H1 (cell line): ENCODE results near the gene CSNK1A1. TPM values are rescaled to one million over a fixed set of nuclear protein-coding genes. Genes with fewer than 3 reads are reported as not detected.

Experiments used
- CTCF ChIA-PET: fragments of 300-600 bp; sonication (Branson Sonifier 250); formaldehyde crosslinking; loops from one replicate; lab custom pipeline; 2021; ENCODE audit not compliant: partially characterized antibody; lab: Charles Lee
- POLR2A ChIA-PET: fragments of 300-600 bp; sonication (Branson Sonifier 250); formaldehyde crosslinking; loops from one replicate; lab custom pipeline; 2021; ENCODE audit warnings: inconsistent platforms; ENCODE audit not compliant: partially characterized antibody; lab: Charles Lee
- DNase-seq, 2 experiments: peaks; one replicate each; pipeline versions ENCODE4 v3.0.0 to v3.0.0-alpha.2; 2010 to 2022; ENCODE audit warnings: low spot score in 2 of 2, low read depth in 1 of 2, mixed read lengths in 1 of 2
- FAIRE-seq: peaks from 2 replicates; lab custom pipeline; 2011; peaks lifted over from hg19 to GRCh38; lab: Jason Lieb, UNC
- H2AFZ ChIP-seq: 2 replicates; pipeline ENCODE4 v1.8.1; 2012; ENCODE audit warnings: low read length, inconsistent platforms
- H2AK5ac ChIP-seq: 2 replicates; pipeline ENCODE4 v1.6.1; 2013; ENCODE audit warnings: low read depth, low read length
- H2BK120ac ChIP-seq: replicated peaks from 2 replicates; pipeline ENCODE3; 2013; ENCODE audit warnings: low read depth, low read length, inconsistent platforms
- H2BK12ac ChIP-seq: 2 replicates; pipeline ENCODE4 v1.6.1; 2013; ENCODE audit warnings: low read depth, low read length
- H2BK15ac ChIP-seq: 2 replicates; pipeline ENCODE4 v1.6.1; 2013; ENCODE audit warnings: low read length
- H2BK20ac ChIP-seq: 2 replicates; pipeline ENCODE4 v1.6.1; 2013; ENCODE audit warnings: low read length
- H2BK5ac ChIP-seq: 2 replicates; pipeline ENCODE4 v1.6.1; 2013; ENCODE audit warnings: low read depth, low read length
- H3K14ac ChIP-seq: 2 replicates; pipeline ENCODE4 v1.6.1; 2013; ENCODE audit warnings: inconsistent platforms; ENCODE audit not compliant: insufficient read length
- H3K18ac ChIP-seq: 2 replicates; pipeline ENCODE4 v1.6.1; 2013; ENCODE audit warnings: low read length; ENCODE audit errors: extremely low read depth
- H3K23ac ChIP-seq: 2 replicates; pipeline ENCODE4 v1.6.1; 2013; ENCODE audit warnings: inconsistent platforms; ENCODE audit not compliant: insufficient read length
- H3K23me2 ChIP-seq: 2 replicates; pipeline ENCODE4 v1.6.1; 2013; ENCODE audit warnings: low read depth, low read length
- H3K27ac ChIP-seq: 2 replicates; pipeline ENCODE4 v1.6.1; 2011; ENCODE audit warnings: low read depth, low read length, inconsistent platforms
- H3K27me3 ChIP-seq, 4 experiments: replicated peaks in 1 of 4; 1 replicate in 1 of 4; 2 replicates in 3 of 4; pipeline versions ENCODE4 v1.6.1 to v1.8.1; 2011 to 2013; ENCODE audit warnings: low read length in 3 of 4, mild to moderate bottlenecking in 3 of 4, inconsistent platforms in 2 of 4, mixed read lengths in 2 of 4, moderate library complexity in 1 of 4; ENCODE audit not compliant: control insufficient read depth in 3 of 4, insufficient read depth in 3 of 4; ENCODE audit errors: extremely low read depth in 1 of 4
- H3K36me3 ChIP-seq, 4 experiments: 2 replicates each; pipeline versions ENCODE4 v1.6.1 to v1.8.1; 2011 to 2013; ENCODE audit warnings: mild to moderate bottlenecking in 4 of 4, low read length in 3 of 4, moderate library complexity in 2 of 4, control low read depth in 1 of 4, inconsistent platforms in 1 of 4; ENCODE audit not compliant: insufficient read depth in 4 of 4, control insufficient read depth in 2 of 4
- H3K4ac ChIP-seq: replicated peaks from 2 replicates; pipeline ENCODE3; 2013; ENCODE audit warnings: low read length, low read depth, mixed read lengths, inconsistent platforms; ENCODE audit not compliant: insufficient read length
- H3K4me1 ChIP-seq, 4 experiments: replicated peaks in 1 of 4; 1 replicate in 1 of 4; 2 replicates in 3 of 4; pipeline versions ENCODE4 v1.6.1 to v1.8.1; 2011 to 2013; ENCODE audit warnings: low read length in 3 of 4, inconsistent platforms in 2 of 4, mixed read lengths in 1 of 4; ENCODE audit not compliant: insufficient read depth in 4 of 4, control insufficient read depth in 3 of 4
- H3K4me2 ChIP-seq, 2 experiments: 2 replicates each; pipeline versions ENCODE4 v1.6.1 to v1.8.1; 2011 to 2013; ENCODE audit warnings: low read depth in 2 of 2, low read length in 2 of 2, control low read depth in 1 of 2, inconsistent platforms in 1 of 2, mild to moderate bottlenecking in 1 of 2; ENCODE audit not compliant: insufficient read depth in 1 of 2
- H3K4me3 ChIP-seq, 4 experiments: fragments of 200-600, 300-600 bp in 1 of 4; sonication (generic), shearing (Covaris generic), sonication (Bioruptor Twin) in 1 of 4; 2 replicates each; pipeline versions ENCODE4 v1.5.1 to v1.8.1; 2011 to 2016; ENCODE audit warnings: low read length in 4 of 4, low read depth in 3 of 4, control low read depth in 2 of 4, inconsistent platforms in 2 of 4, mild to moderate bottlenecking in 2 of 4, mixed read lengths in 1 of 4, moderate library complexity in 1 of 4; ENCODE audit not compliant: insufficient read depth in 2 of 4; ENCODE audit errors: extremely low read depth in 1 of 4
- H3K56ac ChIP-seq: replicated peaks from 2 replicates; pipeline ENCODE3; 2013; ENCODE audit warnings: low read depth, mild to moderate bottlenecking, mixed read lengths, low read length, inconsistent platforms; ENCODE audit not compliant: insufficient read length
- H3K79me1 ChIP-seq: 2 replicates; pipeline ENCODE4 v1.6.1; 2013; ENCODE audit warnings: low read depth, low read length, control low read depth
- H3K79me2 ChIP-seq, 2 experiments: 2 replicates each; pipeline versions ENCODE4 v1.6.1 to v1.8.1; 2012 to 2013; ENCODE audit warnings: low read length in 2 of 2, mild to moderate bottlenecking in 2 of 2, inconsistent platforms in 1 of 2; ENCODE audit not compliant: insufficient read depth in 2 of 2, control insufficient read depth in 1 of 2
- H3K9ac ChIP-seq, 4 experiments: replicated peaks in 1 of 4; 1 replicate in 1 of 4; 2 replicates in 3 of 4; pipeline versions ENCODE4 v1.6.1 to v1.8.1; 2011 to 2013; ENCODE audit warnings: low read depth in 3 of 4, low read length in 3 of 4, control low read depth in 2 of 4, mild to moderate bottlenecking in 2 of 4, moderate library complexity in 2 of 4, inconsistent platforms in 1 of 4; ENCODE audit errors: extremely low read depth in 1 of 4
- H3K9me3 ChIP-seq, 2 experiments: 2 replicates each; pipeline versions ENCODE4 v1.6.1 to v1.8.1; 2012 to 2013; ENCODE audit warnings: mild to moderate bottlenecking in 2 of 2, moderate library complexity in 2 of 2, control low read depth in 1 of 2, inconsistent platforms in 1 of 2, low read depth in 1 of 2, low read length in 1 of 2, mixed read lengths in 1 of 2; ENCODE audit not compliant: insufficient read depth in 2 of 2
- H4K20me1 ChIP-seq, 2 experiments: replicated peaks in 1 of 2; 2 replicates each; pipeline versions ENCODE3 to v1.8.1; 2011 to 2013; ENCODE audit warnings: inconsistent platforms in 2 of 2, low read length in 2 of 2, mild to moderate bottlenecking in 1 of 2; ENCODE audit not compliant: insufficient read depth in 2 of 2, control insufficient read depth in 1 of 2
- H4K5ac ChIP-seq: 2 replicates; pipeline ENCODE4 v1.6.1; 2013; ENCODE audit warnings: low read length, low read depth, mixed read lengths, inconsistent platforms; ENCODE audit not compliant: insufficient read length
- H4K8ac ChIP-seq: 2 replicates; pipeline ENCODE4 v1.8.0; 2013; ENCODE audit warnings: mild to moderate bottlenecking, moderate library complexity, low read length, inconsistent platforms; ENCODE audit not compliant: insufficient read depth; ENCODE audit errors: extremely low read depth
- H4K91ac ChIP-seq: replicated peaks from 2 replicates; pipeline ENCODE3; 2013; ENCODE audit warnings: low read length, mixed read lengths, inconsistent platforms; ENCODE audit not compliant: insufficient read length
- BCL11A ChIP-seq, 2 experiments: IDR thresholded peaks; one replicate each; pipeline ENCODE4 v1.6.1; 2011; ENCODE audit warnings: low read depth in 2 of 2, low read length in 2 of 2, mild to moderate bottlenecking in 2 of 2
- CTBP2 ChIP-seq: IDR thresholded peaks from 2 replicates; pipeline ENCODE4 v1.7.0; 2011; ENCODE audit warnings: borderline replicate concordance, mild to moderate bottlenecking, moderate library complexity, mixed read lengths, low read length; ENCODE audit not compliant: insufficient read depth, insufficient read length
- KDM4A ChIP-seq: IDR thresholded peaks from one replicate; pipeline ENCODE4 v1.7.1; 2012; ENCODE audit warnings: low read depth, mild to moderate bottlenecking, moderate library complexity, low read length, inconsistent platforms; ENCODE audit not compliant: severe bottlenecking
- MAFK ChIP-seq: IDR thresholded peaks from 2 replicates; pipeline ENCODE4 v1.6.1; 2012; ENCODE audit warnings: low read depth, mild to moderate bottlenecking, improper control_type of control experiment, low read length
- MAX ChIP-seq: IDR thresholded peaks from 2 replicates; pipeline ENCODE4 v1.6.1; 2012; ENCODE audit warnings: inconsistent platforms
- RBBP5 ChIP-seq: IDR thresholded peaks from 2 replicates; pipeline ENCODE4 v1.7.1; 2012; ENCODE audit warnings: low read depth, mild to moderate bottlenecking, inconsistent platforms, low read length, moderate library complexity, borderline replicate concordance
- RFX5 ChIP-seq: IDR thresholded peaks from 2 replicates; pipeline ENCODE4 v1.6.1; 2011; ENCODE audit warnings: low read depth, low read length, improper control_type of control experiment, borderline replicate concordance
- SUZ12 ChIP-seq: fragments of 200-600 bp; sonication (generic); IDR thresholded peaks from 2 replicates; pipeline ENCODE4 v1.6.1; 2012; ENCODE audit warnings: mild to moderate bottlenecking, inconsistent platforms, low read length, moderate library complexity, mixed read lengths
- WGBS, 2 experiments: shearing (Covaris generic) in 1 of 2; methylation state at CpG; one replicate each; pipeline versions ENCODE4 v1.1.6 to v1.1.7; 2013 to 2015; ENCODE audit warnings: low lambda C conversion rate in 2 of 2, mixed read lengths in 2 of 2, inconsistent platforms in 1 of 2, low coverage in 1 of 2, missing lambda C conversion rate in 1 of 2; ENCODE audit not compliant: insufficient replicate concordance in 2 of 2, insufficient coverage in 1 of 2, insufficient read length in 1 of 2; ENCODE audit errors: extremely low coverage in 1 of 2, missing lambda C conversion rate in 1 of 2; 5-methylcytosine and 5-hydroxymethylcytosine counted together
- polyA plus RNA-seq, 7 experiments: library from polyadenylated mRNA; depleted of rRNA in 3 of 7; stranded (reverse) in 5 of 7; unstranded in 2 of 7; fragments of >200 nt in 5 of 7; fragments of 200-250 nt in 2 of 7; gene quantifications; 1 replicate in 5 of 7; 2 replicates in 1 of 7; 4 replicates in 1 of 7; pipeline versions ENCODE4 v1.2.1 to v1.2.3, GENCODE V29; 2011 to 2013; ENCODE audit warnings: missing spikeins in 2 of 7, mixed read lengths in 2 of 7
- total RNA-seq: library from RNA; stranded (reverse); fragmentation: NEBNext Ultra II Directional; extraction: Animal tissue kit (Norgen Biotek cat#: 25700); gene quantifications from 2 replicates; pipeline ENCODE4 v1.2.1, GENCODE V29; 2021
- TF ChIP-seq, protein P1 (sequence below): IDR thresholded peaks from 2 replicates; pipeline ENCODE4 v1.6.1; 2012; ENCODE audit warnings: low read length, inconsistent platforms

CSNK1A1 gene
- total and polyA plus RNA-seq, 2 of the 8 experiments (the other 6 are each of a cell fraction or from before 2014, with no cell fraction given): 61.2 to 244 TPM

- DNase-seq (peak in 1 of 2 experiments; percentile 73), FAIRE-seq (no peak)
- Histone ChIP-seq H3K79me1 (no peaks in the 10 kb centered on the region), H3K79me2 (no peaks in the 10 kb centered on the region), H3K4me3 (peak within 1 kb of the TSS; percentile 44 to 64 (median 50)), H3K9me3 (no peaks in the 10 kb centered on the region), H3K4me1 (peaks cover 0 to 14% (median 5%) of the 10 kb centered on the region in 4 experiments; a peak in 6 of 7 replicates), H3K36me3 (no peaks in the 10 kb centered on the region), H4K8ac (0 out of 2 replicates have a peak within 1 kb of the TSS, but pooled peaks have one; percentile 9), H3K18ac (peak within 1 kb of the TSS; percentile 90), H4K5ac (no peak within 1 kb of the TSS), H3K14ac (no peak within 1 kb of the TSS), H3K56ac (no peak within 1 kb of the TSS), H3K23ac (no peak within 1 kb of the TSS), H2BK5ac (no peak within 1 kb of the TSS; the same call in 1 of the 2 replicates), H3K4me2 (peak within 1 kb of the TSS; percentile 77 to 87), H2BK20ac (peak within 1 kb of the TSS; percentile 80; the same call in 1 of the 2 replicates), H3K4ac (no peak within 1 kb of the TSS), H3K9ac (no peak within 1 kb of the TSS; a peak in 1 of 7 replicates), H2BK15ac (peak within 1 kb of the TSS; percentile 81; the same call in 1 of the 2 replicates), H3K27me3 (peaks cover 0 to 18% (median 13%) of the 10 kb centered on the region in 4 experiments; a peak in 6 of 7 replicates), H2AK5ac (no peak within 1 kb of the TSS), H4K20me1 (no peaks in the 10 kb centered on the region), H3K27ac (no peak within 1 kb of the TSS), H3K23me2 (peaks cover 10% of the 10 kb centered on the region), H2AFZ (peak within 1 kb of the TSS; percentile 97), H2BK120ac (no peak within 1 kb of the TSS), H4K91ac (no peak within 1 kb of the TSS), H2BK12ac (0 out of 2 replicates have a peak within 1 kb of the TSS, but pooled peaks have one; percentile 9)
- ChIA-PET POLR2A (interaction anchor here (0.9 to 1.8 kb wide), 3 partner anchors 19 to 31 kb away, joined by 3 read pairs; no protein-coding TSS in a partner anchor), CTCF (interaction anchor here (0.6 to 5.6 kb wide), 13 partner anchors 9 to 302 kb away, joined by 3 to 33 read pairs (median 3); no protein-coding TSS in a partner anchor)
- WGBS, 2 experiments: 2% methylated on average over 53 of the region's 56 CpGs; no CpG with 5 or more reads in 1 of the 2 experiments
- no peak for TF ChIP-seq MAX
- TF ChIP-seq BCL11A (IDR thresholded peaks at IDR 0.05; ENCODE audit: low read depth in 2 of 2, low read length in 2 of 2): no peak
- peak; percentile 86 for TF ChIP-seq KDM4A
- no peak for TF ChIP-seq MAFK
- TF ChIP-seq, protein P1, sequence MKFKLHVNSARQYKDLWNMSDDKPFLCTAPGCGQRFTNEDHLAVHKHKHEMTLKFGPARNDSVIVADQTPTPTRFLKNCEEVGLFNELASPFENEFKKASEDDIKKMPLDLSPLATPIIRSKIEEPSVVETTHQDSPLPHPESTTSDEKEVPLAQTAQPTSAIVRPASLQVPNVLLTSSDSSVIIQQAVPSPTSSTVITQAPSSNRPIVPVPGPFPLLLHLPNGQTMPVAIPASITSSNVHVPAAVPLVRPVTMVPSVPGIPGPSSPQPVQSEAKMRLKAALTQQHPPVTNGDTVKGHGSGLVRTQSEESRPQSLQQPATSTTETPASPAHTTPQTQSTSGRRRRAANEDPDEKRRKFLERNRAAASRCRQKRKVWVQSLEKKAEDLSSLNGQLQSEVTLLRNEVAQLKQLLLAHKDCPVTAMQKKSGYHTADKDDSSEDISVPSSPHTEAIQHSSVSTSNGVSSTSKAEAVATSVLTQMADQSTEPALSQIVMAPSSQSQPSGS: no peak
- peak; percentile 78 for TF ChIP-seq SUZ12
- peak; percentile 41; the same call in 1 of the 2 replicates for TF ChIP-seq RBBP5
- no peak for TF ChIP-seq CTBP2
- TF ChIP-seq RFX5: no peak
Observed at GRCh38 chr5:149581192-149581861, 30.1 kb upstream of the CSNK1A1 start, which contains the start of gene ARHGEF37. TSS of gene ARHGEF37 (plus strand) at chr5:149581498. CDS start at chr5:149597770, 16,272 bp downstream.
